ENCODE results near the gene MYL6.
"Not testable (repeated sequence)": the region's sequence is repeated elsewhere in the genome, so short reads cannot be mapped to it uniquely, and the experiment has no call there.

MYL6 gene

DNA sequence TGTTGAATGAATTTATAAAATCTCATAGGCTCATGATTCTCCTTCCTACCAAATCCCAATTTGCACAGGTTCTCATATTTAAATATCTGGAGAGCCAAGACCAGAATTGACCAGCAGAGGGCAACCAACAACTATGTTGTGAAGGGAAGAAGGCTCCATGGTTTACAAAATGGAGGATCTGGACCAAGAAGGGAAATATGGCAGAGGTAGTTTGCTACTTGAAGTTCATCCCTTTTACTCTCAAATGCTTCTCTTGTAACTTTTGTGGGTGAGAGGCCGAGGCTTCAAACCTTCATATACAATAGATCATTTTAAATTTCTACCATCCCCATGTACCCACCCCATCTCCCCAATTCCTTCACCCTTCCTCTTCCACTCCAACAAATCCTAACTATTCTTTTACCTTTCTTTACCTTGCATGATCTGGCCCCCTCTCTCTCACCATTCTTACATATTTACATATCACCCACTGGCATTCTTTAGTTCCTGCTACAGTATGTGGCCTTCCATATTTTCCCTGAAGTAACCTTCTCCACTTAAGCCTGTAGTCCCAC is 34.9 kb downstream of the MYL6 start:
- peak; percentile 51 for DNase-seq

DNA sequence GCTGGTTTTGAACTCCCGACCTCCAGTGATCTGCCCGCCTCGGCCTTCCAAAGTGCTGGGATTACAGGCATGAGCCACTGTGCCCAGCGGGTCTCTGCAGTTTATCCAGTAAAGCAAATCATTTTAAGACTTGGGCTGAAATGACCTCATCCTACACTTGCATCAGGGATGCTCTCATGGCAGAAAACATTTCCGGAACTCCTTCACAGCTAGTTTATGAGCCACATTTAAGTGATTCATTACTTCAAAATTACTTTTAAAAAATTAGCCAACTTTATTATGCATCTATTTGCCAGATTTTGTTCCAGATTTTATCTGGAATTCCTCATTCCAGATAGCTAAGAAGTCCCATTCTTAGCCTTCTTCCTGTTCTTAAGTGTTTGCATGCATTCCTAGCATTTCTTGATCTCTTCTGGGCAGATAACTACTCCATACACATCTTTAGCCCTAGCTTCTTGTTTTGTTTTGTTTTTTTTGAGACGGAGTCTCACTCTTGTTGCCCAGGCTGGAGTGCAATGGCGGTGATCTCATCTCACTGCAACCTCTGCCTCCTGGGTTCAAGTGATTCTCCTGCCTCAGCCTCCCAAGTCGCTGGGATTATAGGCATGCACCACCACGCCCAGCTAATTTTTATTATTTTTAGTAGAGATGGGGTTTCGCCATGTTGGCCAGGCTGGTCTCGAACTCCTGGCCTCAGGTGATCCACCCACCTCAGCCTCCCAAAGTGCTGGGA is 38.8 kb downstream of the MYL6 start:
- DNase-seq = not testable (repeated sequence)

DNA sequence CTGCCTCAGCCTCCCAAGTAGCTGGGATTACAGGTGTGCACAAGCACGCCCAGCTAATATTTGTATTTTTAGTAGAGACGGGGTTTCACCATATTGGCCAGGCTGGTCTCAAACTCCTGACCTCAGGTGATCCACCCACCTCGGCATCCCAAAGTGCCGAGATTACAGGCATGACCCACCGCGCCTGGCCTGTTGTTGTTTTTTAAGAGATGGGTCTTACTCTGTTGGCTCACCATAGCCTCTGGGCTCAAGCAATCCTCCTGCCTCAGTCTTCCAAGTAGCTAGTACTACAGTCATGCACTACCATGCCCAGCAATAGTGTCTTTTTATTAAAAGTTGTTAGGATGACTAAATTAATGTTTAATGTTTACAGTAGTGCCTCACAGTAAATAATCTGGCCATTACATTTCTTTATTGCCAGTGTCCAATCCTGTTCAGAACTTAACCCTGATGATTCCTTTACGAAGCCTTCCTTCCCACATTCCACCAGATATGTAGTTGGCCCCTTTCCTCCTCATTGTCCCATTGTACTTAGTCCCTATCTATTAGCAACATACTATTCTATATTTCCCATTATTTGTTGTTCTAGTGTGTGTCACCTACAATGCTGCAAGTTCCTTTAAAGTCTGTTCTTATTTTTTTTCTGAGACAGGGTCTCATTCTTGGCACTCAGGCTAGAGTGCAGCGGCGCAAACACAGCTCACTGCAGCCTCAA is 39.9 kb downstream of the MYL6 start:
- DNase-seq = no peak

- no peak for DNase-seq
Measured at GRCh38 chr12:56198836-56199235, 40.7 kb downstream of the MYL6 start.

DNA sequence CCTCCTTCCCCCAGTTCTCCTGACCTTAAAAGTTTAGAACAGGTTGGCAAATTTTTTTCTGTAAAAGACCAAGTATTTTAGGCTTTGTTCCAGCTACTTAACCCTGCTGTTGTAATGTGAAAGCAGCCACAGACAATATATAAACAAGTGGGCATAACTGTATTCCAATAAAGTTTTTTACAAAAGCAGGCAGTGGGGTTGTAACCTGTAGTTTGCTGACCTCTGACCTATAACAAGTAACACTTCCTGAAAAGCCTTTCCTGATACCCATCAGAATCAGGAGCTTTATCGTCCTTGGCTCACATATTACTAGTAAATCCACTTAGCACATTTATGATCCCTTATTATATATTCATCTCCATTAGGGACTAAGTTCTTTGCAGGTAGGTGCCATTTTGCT is 44.2 kb downstream of the MYL6 start:
- DNase-seq = no peak

GRCh38 chr12:56202838-56203237 is 44.7 kb downstream of the MYL6 start:
- no peak for DNase-seq

DNA sequence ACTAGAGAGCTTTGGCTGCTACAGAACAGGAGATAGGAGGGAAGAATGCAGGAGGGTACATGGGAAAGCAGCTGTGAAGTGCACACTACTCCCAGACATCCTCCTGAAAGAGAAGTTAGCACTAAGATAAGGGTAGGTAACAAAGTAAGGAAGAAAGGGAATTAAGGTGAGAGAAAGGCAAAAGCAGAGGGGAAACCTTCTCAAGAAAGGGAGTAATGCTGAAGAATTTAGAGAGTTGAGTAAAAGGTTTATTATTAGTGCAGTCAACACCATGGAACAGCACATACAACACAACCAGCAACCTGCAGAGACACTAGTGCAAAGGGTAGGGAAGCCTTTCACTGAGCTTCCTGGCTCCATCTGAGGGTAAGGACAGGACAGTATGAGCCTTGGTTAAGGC is 46.1 kb downstream of the MYL6 start:
- no peak for DNase-seq

- DNase-seq = no peak
Measured at GRCh38 chr12:56205445-56205844, 47.3 kb downstream of the MYL6 start.

DNA sequence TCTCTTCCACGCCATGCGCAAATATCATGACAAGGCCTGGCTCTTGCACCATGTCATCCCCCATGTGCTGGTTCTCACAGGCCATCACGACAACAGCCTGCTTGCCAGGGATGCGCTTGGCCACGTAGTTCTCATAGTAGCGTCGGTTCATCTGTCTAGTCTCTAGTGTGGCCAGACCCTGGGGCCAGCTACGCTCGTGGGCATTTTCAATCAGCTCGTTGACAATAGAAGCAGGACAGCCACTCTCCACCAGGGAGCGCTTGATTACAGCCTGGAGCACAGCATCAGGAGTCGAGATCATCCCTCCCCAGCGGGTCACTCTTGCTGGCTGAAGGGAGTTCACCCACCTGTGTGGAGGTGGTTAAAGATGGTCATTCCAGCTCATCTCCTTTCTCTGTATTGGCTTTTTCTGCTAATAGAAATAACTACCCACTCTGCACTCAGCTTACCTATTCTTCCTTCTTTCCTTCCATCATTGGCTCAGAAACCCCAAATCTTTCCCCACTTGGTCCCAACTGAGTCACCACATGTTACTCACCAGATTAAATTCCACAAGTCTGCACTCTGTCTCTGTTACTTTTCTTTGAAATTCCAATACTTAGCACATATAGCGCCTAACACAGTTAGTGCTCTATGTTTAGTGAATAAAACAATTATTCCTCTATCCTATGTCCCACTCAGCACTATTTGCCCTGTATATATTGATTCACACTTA is 48.5 kb downstream of the MYL6 start:
- no peak for DNase-seq

- no peak for DNase-seq
Measured at GRCh38 chr12:56208006-56208405, 49.8 kb downstream of the MYL6 start.

Measured in stimulated activated naive CD4-positive, alpha-beta T cell treated with Interleukin-2 at 50 U/mL for 16 hours (primary cell).